IPS-18a (cell line): ENCODE results near the gene SH3RF3.

Source experiments
- H3K27ac ChIP-seq: one replicate; pipeline ENCODE4 v1.5.1; 2013; ENCODE audit warnings: low read length
- H3K27me3 ChIP-seq: one replicate; pipeline ENCODE4 v1.6.1; 2013; ENCODE audit warnings: mild to moderate bottlenecking, low read length; ENCODE audit not compliant: control insufficient read depth, insufficient read depth
- H3K36me3 ChIP-seq: one replicate; pipeline ENCODE4 v1.6.1; 2013; ENCODE audit warnings: low read depth, low read length; ENCODE audit not compliant: control insufficient read depth
- H3K4me1 ChIP-seq: one replicate; pipeline ENCODE4 v1.6.1; 2013; ENCODE audit warnings: low read depth, low read length; ENCODE audit not compliant: control insufficient read depth
- H3K4me3 ChIP-seq: one replicate; pipeline ENCODE4 v1.5.1; 2013; ENCODE audit warnings: low read length
- H3K9ac ChIP-seq: one replicate; pipeline ENCODE4 v1.6.1; 2013; ENCODE audit warnings: mild to moderate bottlenecking, low read length, moderate library complexity
- H3K9me3 ChIP-seq: one replicate; pipeline ENCODE4 v1.6.1; 2013; ENCODE audit warnings: low read depth, low read length; ENCODE audit not compliant: control insufficient read depth

The SH3RF3 gene

GRCh38 chr2:109141727-109142283 is 12.8 kb downstream of the SH3RF3 start:
- Histone ChIP-seq H3K9me3 (no peaks in the 10 kb centered on the region), H3K27me3 (no peaks in the 10 kb centered on the region), H3K27ac (no peak overlapping the region), H3K4me3 (no peak overlapping the region), H3K4me1 (no peaks in the 10 kb centered on the region), H3K9ac (no peak overlapping the region), H3K36me3 (no peaks in the 10 kb centered on the region)

GRCh38 chr2:109142416-109143210 is 13.6 kb downstream of the SH3RF3 start:
- no peaks in the 10 kb centered on the region for H3K27me3 ChIP-seq
- no peaks in the 10 kb centered on the region for H3K9me3 ChIP-seq
- H3K4me1 ChIP-seq, result no peaks in the 10 kb centered on the region
- no peak overlapping the region for H3K27ac ChIP-seq
- H3K9ac ChIP-seq, result no peak overlapping the region
- no peak overlapping the region for H3K4me3 ChIP-seq
- no peaks in the 10 kb centered on the region for H3K36me3 ChIP-seq

- Histone ChIP-seq H3K4me3 (no peak overlapping the region), H3K9ac (no peak overlapping the region), H3K27me3 (no peaks in the 10 kb centered on the region), H3K9me3 (no peaks in the 10 kb centered on the region), H3K36me3 (no peaks in the 10 kb centered on the region), H3K27ac (no peak overlapping the region), H3K4me1 (no peaks in the 10 kb centered on the region)
These were observed 14.5 kb downstream of the SH3RF3 start for GRCh38 chr2:109143214-109144187.

GRCh38 chr2:109144271-109144670 is 15.3 kb downstream of the SH3RF3 start:
- H3K36me3 ChIP-seq, result no peaks in the 10 kb centered on the region
- no peak overlapping the region for H3K27ac ChIP-seq
- H3K27me3 ChIP-seq, result no peaks in the 10 kb centered on the region
- no peak overlapping the region for H3K9ac ChIP-seq
- H3K4me3 ChIP-seq, result no peak overlapping the region
- H3K4me1 ChIP-seq, result no peaks in the 10 kb centered on the region
- no peaks in the 10 kb centered on the region for H3K9me3 ChIP-seq

DNA sequence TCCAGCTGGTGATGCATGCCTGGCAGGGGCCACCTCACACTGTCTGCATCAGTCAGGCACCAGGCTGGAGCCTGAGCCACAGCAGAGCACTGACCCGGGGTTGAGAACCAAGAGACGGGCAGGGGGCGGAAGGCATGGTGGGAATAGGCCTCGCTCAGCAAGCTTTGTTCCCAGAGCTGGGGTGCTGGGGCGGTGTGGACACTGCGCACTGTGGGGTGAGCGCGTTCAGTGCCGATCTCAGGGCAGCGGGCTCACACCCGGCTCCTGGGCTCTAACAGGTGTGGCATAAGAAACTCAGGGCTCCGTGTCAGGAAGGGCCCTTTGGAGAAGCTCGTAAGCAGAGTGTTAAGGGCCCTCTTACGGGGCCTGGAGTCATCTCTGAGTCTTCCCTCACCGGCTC is 15.7 kb downstream of the SH3RF3 start:
- H3K4me3 ChIP-seq, result no peak overlapping the region
- no peaks in the 10 kb centered on the region for H3K4me1 ChIP-seq
- H3K9me3 ChIP-seq, result no peaks in the 10 kb centered on the region
- no peak overlapping the region for H3K9ac ChIP-seq
- no peak overlapping the region for H3K27ac ChIP-seq
- no peaks in the 10 kb centered on the region for H3K36me3 ChIP-seq
- H3K27me3 ChIP-seq, result no peaks in the 10 kb centered on the region

GRCh38 chr2:109145286-109145685 is 16.3 kb downstream of the SH3RF3 start:
- Histone ChIP-seq H3K9ac (no peak overlapping the region), H3K27ac (no peak overlapping the region), H3K4me3 (no peak overlapping the region), H3K9me3 (no peaks in the 10 kb centered on the region), H3K27me3 (no peaks in the 10 kb centered on the region), H3K36me3 (no peaks in the 10 kb centered on the region), H3K4me1 (no peaks in the 10 kb centered on the region)

DNA sequence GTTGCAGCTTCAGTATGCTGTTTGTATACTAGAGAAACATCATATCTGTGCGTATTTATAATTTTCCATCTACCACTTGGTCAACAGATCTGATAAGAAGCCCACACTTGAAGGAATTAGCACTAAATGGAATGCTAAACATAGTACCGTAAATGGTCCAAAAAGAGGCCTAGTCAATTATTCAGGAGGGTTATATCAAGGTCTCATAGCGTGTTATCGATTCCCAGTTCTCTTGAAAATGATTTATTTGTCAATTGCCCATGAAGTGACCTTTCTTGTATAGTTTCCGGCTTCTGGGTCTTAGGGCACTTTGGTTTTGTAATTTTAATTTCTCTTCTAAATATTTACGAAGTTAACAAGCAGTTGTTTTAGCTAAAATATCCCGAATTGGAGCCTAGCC is 18.4 kb downstream of the SH3RF3 start:
- Histone ChIP-seq H3K4me1 (no peaks in the 10 kb centered on the region), H3K4me3 (no peak overlapping the region), H3K9me3 (no peaks in the 10 kb centered on the region), H3K36me3 (no peaks in the 10 kb centered on the region), H3K9ac (no peak overlapping the region), H3K27me3 (no peaks in the 10 kb centered on the region), H3K27ac (no peak overlapping the region)

- H3K27me3 ChIP-seq, result no peaks in the 10 kb centered on the region
- H3K9ac ChIP-seq, result no peak overlapping the region
- no peak overlapping the region for H3K4me3 ChIP-seq
- H3K4me1 ChIP-seq, result no peaks in the 10 kb centered on the region
- H3K36me3 ChIP-seq, result no peaks in the 10 kb centered on the region
- no peaks in the 10 kb centered on the region for H3K9me3 ChIP-seq
- H3K27ac ChIP-seq, result no peak overlapping the region
These were observed 19.2 kb downstream of the SH3RF3 start for GRCh38 chr2:109148117-109148746.

DNA sequence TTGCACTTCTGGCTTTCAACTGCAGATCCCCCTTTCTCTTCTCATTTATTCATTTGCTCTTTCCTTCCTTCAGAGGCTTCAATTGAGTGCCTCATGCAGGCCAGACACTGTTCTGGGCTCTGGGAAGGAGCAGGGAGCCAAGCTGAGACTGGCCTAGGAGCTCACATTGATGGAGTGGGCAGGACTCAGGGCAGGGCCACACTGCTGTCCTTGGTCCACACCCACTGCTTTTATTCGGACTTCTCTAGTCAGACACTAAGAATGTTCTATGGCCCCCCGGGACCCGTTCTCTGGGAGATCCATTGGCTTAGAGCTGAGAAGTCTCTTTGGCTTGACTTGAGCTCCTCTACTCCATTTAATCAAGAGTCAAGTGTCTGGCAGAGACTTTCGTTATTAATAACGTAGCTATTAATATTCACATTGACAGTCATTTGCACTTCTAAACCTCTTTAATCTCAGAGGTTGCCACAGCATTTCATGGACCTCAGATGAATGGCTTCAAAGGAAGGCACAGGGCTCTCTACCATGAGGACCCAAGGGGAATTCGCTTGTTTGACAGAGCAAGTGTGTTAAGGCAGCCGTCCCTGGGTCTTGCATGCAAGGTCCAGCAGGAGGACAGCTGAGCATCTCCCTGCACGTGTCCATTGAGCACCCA is 20.1 kb downstream of the SH3RF3 start:
- H3K9me3 ChIP-seq, result no peaks in the 10 kb centered on the region
- H3K36me3 ChIP-seq, result no peaks in the 10 kb centered on the region
- no peak overlapping the region for H3K27ac ChIP-seq
- H3K4me3 ChIP-seq, result no peak overlapping the region
- no peaks in the 10 kb centered on the region for H3K4me1 ChIP-seq
- H3K9ac ChIP-seq, result no peak overlapping the region
- H3K27me3 ChIP-seq, result no peaks in the 10 kb centered on the region

DNA sequence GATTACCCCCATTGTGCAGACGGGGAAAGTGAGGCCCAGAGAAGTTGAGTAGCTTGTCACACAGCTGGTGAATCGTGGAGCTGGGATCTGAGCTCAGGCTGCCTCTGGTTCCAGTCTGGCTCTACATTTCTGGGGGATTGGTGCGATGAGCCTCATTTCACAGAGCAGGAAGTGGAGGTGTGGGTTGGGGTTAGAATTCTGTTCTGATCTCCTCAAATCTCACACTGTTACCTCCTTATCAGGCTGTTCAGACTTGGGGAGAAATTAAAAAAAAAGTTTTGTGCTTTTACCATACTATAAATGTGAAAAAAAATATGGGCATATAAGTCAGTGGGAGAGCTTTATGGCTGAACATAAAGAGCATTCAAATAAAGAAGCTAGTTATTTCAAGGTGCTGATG is 21.6 kb downstream of the SH3RF3 start:
- no peak overlapping the region for H3K9ac ChIP-seq
- H3K36me3 ChIP-seq, result no peaks in the 10 kb centered on the region
- H3K27me3 ChIP-seq, result no peaks in the 10 kb centered on the region
- no peaks in the 10 kb centered on the region for H3K4me1 ChIP-seq
- no peaks in the 10 kb centered on the region for H3K9me3 ChIP-seq
- no peak overlapping the region for H3K4me3 ChIP-seq
- H3K27ac ChIP-seq, result no peak overlapping the region

DNA sequence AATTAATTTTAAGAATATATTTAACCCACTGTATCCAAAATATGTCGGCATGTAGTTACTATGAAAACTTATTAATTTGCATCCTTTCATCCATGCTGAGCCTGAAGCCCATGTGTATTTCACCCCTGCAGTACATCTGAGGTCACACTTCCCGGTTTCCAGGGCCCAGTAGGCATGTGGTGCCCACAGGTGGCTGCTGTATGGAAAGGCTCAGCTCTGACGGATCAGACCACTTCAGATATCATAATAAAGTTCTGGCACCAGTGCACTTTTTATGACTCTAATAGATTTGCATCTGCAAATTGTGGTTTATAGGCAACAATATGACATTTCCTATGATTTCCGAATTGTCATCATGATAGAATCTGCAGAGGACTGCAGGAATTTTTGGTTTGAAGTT is 22.5 kb downstream of the SH3RF3 start:
- Histone ChIP-seq H3K4me1 (no peaks in the 10 kb centered on the region), H3K9ac (no peak overlapping the region), H3K9me3 (no peaks in the 10 kb centered on the region), H3K27me3 (no peaks in the 10 kb centered on the region), H3K36me3 (no peaks in the 10 kb centered on the region), H3K4me3 (no peak overlapping the region), H3K27ac (no peak overlapping the region)
